ENCODE data around the gene TNFRSF4.
A peak's percentile ranks its signal among the peaks of the same experiment; 100 is the strongest.

The TNFRSF4 gene

GRCh38 chr1:1232208-1232795, 18.3 kb upstream of the TNFRSF4 start, which contains the start of gene B3GALT6:
TSS of gene B3GALT6 (plus strand) at chr1:1232237. CDS start at chr1:1232279, 42 bp downstream.
- DNase-seq: no peak

GRCh38 chr1:1231400-1232207, 17.7 kb upstream of the TNFRSF4 start, which contains the start of gene SDF4:
TSS of gene SDF4 (minus strand) at chr1:1232001. CDS start at chr1:1228772, 3,229 bp downstream.
- peak; percentile 91 for DNase-seq

- DNase-seq: peak; percentile 39
Measured at GRCh38 chr1:1230656-1231399, 16.9 kb upstream of the TNFRSF4 start.

GRCh38 chr1:1229770-1230169, 15.8 kb upstream of the TNFRSF4 start:
- no peak for DNase-seq

GRCh38 chr1:1228596-1229321, 14.8 kb upstream of the TNFRSF4 start:
- no peak for DNase-seq

- no peak for DNase-seq
Measured at GRCh38 chr1:1228187-1228586, 14.2 kb upstream of the TNFRSF4 start.

- no peak for DNase-seq
Measured at GRCh38 chr1:1227386-1227785, 13.4 kb upstream of the TNFRSF4 start.

GRCh38 chr1:1226566-1227362, 12.8 kb upstream of the TNFRSF4 start:
- DNase-seq: no peak

GRCh38 chr1:1225913-1226312, 12.0 kb upstream of the TNFRSF4 start:
- DNase-seq: no peak

GRCh38 chr1:1225238-1225845, 11.4 kb upstream of the TNFRSF4 start:
- no peak for DNase-seq

GRCh38 chr1:1223891-1224290, 9.9 kb upstream of the TNFRSF4 start:
- DNase-seq: no peak

GRCh38 chr1:1223321-1223720, 9.4 kb upstream of the TNFRSF4 start:
- DNase-seq: no peak

- no peak for DNase-seq
Measured at GRCh38 chr1:1222575-1223225, 8.7 kb upstream of the TNFRSF4 start.

- no peak for DNase-seq
Measured at GRCh38 chr1:1221887-1222574, 8.1 kb upstream of the TNFRSF4 start.

- DNase-seq: no peak
Measured at GRCh38 chr1:1220197-1220596, 6.2 kb upstream of the TNFRSF4 start.

- DNase-seq: no peak
Measured at GRCh38 chr1:1219341-1219740, 5.4 kb upstream of the TNFRSF4 start.

GRCh38 chr1:1218524-1219200, 4.7 kb upstream of the TNFRSF4 start:
- no peak for DNase-seq

GRCh38 chr1:1217621-1218523, 3.9 kb upstream of the TNFRSF4 start:
- no peak for DNase-seq
